ENCODE results near the gene ZNF516.

Gene ZNF516

DNA sequence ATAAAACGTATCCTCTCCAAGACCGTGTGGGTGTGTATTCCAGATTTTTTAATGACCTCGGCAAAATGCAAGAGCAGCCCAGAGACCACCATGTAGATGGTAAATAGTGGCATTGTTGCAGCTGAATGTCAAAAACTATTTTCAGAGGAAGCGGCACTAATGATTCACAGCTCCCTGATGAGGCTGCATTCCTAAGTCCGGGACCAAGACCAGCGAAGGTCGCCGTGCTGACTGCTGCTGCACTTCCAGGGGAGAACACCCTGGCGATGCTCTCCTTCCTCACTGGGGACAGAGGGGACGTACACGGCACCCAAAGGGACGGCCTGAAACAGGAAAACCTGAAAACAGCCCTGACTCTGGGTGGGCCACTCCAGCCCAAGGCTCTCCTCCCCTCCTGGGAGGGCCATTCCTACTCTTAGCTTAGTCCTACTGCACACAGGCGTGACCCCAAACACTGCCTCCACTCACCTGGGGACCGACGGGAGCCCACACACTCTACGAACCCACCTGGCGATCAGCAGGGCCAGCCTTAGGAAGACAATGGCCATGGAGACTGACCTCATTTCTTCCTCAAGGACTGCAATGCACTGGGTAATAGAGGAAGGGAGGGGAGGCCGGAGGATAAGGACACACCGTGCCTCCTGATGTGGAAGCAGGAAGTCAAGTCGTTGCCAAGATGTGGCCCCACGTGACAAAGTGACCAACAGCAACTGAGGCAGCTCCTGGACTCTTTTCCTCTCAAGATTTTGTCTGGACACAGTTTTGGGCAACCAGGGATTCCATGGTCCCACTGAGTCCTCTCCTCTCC is 82.8 kb downstream of the ZNF516 start:
- no peak overlapping the region for H3K27ac ChIP-seq
- TF ChIP-seq, protein P1, sequence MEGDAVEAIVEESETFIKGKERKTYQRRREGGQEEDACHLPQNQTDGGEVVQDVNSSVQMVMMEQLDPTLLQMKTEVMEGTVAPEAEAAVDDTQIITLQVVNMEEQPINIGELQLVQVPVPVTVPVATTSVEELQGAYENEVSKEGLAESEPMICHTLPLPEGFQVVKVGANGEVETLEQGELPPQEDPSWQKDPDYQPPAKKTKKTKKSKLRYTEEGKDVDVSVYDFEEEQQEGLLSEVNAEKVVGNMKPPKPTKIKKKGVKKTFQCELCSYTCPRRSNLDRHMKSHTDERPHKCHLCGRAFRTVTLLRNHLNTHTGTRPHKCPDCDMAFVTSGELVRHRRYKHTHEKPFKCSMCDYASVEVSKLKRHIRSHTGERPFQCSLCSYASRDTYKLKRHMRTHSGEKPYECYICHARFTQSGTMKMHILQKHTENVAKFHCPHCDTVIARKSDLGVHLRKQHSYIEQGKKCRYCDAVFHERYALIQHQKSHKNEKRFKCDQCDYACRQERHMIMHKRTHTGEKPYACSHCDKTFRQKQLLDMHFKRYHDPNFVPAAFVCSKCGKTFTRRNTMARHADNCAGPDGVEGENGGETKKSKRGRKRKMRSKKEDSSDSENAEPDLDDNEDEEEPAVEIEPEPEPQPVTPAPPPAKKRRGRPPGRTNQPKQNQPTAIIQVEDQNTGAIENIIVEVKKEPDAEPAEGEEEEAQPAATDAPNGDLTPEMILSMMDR (conservative IDR thresholded peaks at IDR 0.05): no peak

DNA sequence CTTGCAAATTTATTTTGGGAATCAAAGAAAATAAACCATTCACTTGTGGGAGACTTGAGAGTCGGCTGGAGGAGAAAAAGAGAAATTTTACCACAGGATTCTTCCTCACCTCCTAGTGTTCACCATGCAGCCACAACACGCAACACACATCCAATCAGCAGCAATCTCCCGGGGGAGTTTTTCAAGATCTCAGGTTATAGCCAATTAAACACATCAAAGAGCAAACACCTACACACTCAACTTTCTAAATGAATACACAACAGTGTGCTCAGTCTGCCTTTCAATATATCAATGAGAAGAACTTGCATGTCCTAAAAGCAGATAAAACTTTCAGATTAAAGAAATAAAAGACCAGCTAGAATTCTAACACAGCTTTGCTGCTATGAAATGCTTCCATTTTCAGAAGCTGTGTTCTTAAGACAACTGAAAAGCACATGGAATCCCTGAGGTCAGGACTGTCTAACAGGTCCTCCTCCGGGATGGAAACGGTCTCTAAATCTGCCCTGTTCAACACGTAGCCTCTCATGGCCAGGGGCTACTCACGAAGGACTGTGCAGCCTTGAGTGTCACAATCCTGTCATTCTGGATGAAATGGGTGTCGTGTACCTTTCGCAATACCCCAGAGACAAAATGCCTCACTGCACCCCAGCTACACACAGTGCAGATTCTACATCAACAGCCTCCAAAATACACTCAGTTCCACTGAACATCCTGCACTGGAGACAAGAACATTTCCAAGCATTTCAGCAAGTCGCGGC is 84.2 kb downstream of the ZNF516 start:
- H3K27ac ChIP-seq: no peak overlapping the region
- TF ChIP-seq, protein P1 (conservative IDR thresholded peaks at IDR 0.05): no peak

DNA sequence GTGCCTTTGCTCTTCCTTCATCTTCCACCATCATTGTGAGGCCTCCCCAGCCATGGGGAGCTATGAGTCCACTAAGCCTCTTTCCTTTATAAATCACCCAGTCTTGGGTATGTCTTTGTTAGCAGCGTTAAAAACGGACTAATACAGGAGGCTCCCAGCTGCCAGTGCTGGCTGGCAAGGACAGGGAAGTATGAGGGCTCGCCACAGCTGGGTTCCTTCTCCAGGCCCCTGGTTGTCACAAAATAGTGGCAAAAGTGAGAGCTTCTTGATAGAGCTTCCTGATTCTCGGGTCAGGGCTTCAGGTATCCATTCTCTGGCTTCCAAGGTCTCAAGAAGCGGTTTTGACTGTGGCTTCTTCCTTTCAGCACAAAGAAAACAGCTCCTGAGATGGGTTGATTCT is 85.0 kb downstream of the ZNF516 start:
- H3K27ac ChIP-seq: no peak overlapping the region
- TF ChIP-seq, protein P1 (conservative IDR thresholded peaks at IDR 0.05): no peak

DNA sequence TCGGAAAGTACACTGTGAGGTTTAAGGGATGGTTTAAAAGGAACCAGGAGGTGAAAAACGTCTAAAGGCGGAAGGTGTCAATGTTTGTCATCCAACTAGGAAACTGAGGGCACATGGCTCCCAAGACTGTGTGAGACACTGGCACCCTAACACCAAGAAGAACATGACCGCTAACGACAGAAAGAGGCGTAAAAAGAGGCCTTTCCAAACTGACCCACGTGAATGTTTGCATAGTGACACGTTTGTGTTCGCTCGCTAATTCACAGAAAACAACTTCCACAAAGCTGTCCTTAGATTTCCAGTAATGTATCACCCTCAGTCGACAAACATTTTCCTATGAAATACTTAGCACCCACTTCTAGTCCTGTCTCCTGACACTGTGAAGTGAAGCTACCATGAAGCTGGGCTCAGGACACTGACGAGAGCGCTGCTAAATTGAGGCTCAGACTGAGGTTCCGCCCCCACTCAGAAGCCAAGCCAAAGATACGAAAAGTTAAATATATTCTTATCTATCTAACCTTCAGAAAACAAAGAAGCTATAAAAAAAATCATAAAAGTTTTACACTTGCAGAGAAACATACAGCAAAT is 86.5 kb downstream of the ZNF516 start:
- H3K27ac ChIP-seq: no peak overlapping the region
- TF ChIP-seq, protein P1 (conservative IDR thresholded peaks at IDR 0.05): no peak

DNA sequence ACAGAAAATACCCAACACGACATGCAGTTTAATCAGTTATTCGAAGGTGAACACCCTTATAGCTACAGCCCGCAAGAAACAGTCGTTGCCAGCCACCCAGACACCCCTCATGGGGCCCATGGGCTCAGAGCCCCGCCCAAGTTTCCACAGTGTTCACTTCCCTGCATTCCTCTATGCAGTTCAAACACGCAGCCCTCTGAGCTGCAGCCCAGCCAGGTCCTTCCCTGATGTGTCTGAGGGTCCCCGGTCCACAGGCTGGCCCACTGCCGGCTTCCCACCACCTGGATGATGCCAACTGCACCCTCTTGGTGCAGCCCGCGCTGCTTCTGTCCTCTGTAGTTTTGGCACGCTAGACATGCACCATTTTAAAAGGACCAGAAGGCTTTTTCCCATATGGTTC is 87.4 kb downstream of the ZNF516 start:
- TF ChIP-seq, protein P1 (conservative IDR thresholded peaks at IDR 0.05): no peak
- no peak overlapping the region for H3K27ac ChIP-seq

DNA sequence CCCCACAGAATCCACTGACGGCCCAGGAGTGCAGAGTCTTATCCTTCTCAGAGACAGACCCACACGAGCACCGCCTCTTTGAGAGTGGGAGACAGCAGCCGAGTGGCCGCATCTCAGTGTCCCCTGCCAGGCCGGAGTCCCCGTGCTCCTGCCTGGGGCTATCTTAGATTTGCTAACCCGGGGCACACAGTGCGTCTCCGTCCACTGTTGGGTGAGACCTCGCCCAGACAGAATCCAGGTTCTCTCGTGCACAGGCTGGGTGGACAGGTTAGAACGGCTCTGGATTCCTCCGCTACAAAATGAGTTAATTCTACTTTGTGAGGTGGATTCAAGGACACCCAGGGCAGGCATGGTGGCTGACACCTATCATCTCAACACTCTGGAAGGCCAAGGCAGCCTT is 88.3 kb downstream of the ZNF516 start:
- TF ChIP-seq, protein P1 (conservative IDR thresholded peaks at IDR 0.05): no peak
- H3K27ac ChIP-seq: no peak overlapping the region

DNA sequence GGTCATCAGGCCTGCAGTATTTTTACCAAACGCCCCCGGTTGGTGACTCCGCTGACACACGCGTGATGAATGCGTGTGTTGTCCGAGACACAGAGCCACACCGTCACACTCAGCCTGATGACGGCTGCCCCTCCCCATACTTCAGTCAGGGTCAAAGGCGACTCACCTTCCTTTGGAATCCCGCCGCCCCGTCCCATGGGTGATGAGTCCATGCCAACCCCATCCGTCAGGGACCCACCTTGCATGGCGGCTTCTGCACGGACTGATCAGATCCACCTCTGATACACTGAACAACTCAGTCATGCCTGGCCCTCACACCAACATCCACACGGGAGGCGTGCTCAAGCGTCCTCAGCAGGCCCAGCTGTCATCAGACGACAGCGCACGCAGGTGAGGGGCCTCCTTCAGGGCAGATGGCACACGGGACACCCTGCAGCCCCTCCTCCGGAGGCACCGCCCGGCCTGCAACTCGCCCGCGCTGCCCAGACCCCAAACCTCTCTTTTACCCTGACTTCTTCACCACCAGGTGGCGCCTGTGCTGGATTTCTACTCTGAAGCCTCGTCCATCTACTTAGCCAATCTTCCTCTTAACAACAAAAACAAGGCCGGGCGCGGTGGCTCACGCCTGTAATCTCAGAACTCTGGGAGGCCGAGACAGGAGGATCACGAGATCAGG is 89.2 kb downstream of the ZNF516 start:
- TF ChIP-seq, protein P1 (conservative IDR thresholded peaks at IDR 0.05): peak; percentile 77
- H3K27ac ChIP-seq: no peak overlapping the region
